ENCODE measurements around the gene CCL11. TPM values are rescaled to one million over a fixed set of nuclear protein-coding genes. Genes with fewer than 3 reads are reported as not detected.

Gene CCL11
- total RNA-seq = not detected in 2 replicates

GRCh38 chr17:34285286-34285792 is at the start of gene CCL11:
Gene CCL11 (plus strand): TSS chr17:34285742. CDS start chr17:34285809, 67 bp downstream.

GRCh38 chr17:34254651-34255380 is 30.7 kb upstream of the CCL11 start, which contains the start of gene CCL2:
Gene CCL2 (plus strand): TSS chr17:34255285. CDS start chr17:34255350, 65 bp downstream.

GRCh38 chr17:34269969-34270368 is 15.6 kb upstream of the CCL11 start, which contains the start of gene CCL7:
Gene CCL7 (plus strand): TSS chr17:34270221. CDS start chr17:34270291, 70 bp downstream.

GRCh38 chr17:34319039-34319483 is 33.5 kb downstream of the CCL11 start, which contains the start of gene CCL8:
Gene CCL8 (plus strand): TSS chr17:34319435. CDS start chr17:34319502, 67 bp downstream.

Other genes starting within 250 kb of the CCL11 start
- gene CCL2, start 30.5 kb upstream of the CCL11 start, total RNA-seq = 151 and 185 TPM in 2 replicates
- gene CCL7, start 15.5 kb upstream of the CCL11 start, total RNA-seq = 3.9 and 6.0 TPM in 2 replicates
- gene CCL8, start 33.7 kb downstream of the CCL11 start, total RNA-seq = 0.97 and 1.2 TPM in 2 replicates
- 0.32 TPM in 1 of 2 replicates, not detected in the other for gene CCL13, start 70.7 kb downstream of the CCL11 start, total RNA-seq
- not detected in 2 replicates for gene CCL1, start 77.5 kb downstream of the CCL11 start, total RNA-seq